Measurements from ENCODE around the gene KRTAP4-7.
"Not testable (repeated sequence)": the region's sequence is repeated elsewhere in the genome, so short reads cannot be mapped to it uniquely, and the experiment has no call there.

KRTAP4-7 gene

DNA sequence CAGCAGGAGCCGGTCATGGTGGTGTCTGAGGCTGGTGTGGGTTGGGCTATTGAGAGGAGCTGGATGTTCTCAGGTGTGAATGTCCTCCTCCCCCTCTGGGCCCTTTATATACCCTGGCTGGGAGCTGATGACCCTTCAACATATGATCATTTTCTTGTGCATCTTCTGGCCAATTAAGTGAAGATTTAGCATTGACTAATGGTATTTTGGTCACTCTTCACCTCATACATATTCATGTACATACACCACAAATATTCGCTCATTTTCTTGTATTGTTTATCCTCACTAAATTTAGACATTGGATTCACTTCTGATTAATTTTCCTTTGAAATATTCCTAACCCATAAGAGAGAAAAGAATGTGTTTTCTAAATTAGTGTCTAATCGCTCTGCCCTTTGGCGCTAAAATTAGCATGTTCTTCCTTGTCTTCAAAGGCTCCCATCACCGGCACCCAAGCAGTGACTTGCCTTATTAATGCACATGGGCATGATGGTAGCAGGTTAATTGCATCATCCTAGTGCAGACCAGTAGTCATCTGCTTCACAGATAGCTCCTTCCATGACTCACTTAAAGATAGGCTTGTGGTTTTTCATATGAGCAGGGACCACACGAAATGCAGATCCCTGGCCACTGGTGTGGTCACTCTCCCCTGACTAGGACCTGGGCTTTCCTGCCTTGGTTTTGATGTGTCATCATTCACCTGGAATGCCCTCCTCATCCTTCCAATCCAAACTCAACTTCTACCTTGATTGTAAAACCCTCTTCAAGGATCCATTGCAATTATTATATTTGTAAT is 17.9 kb upstream of the KRTAP4-7 start, which contains the start of gene KRTAP2-4:
Gene KRTAP2-4 (minus strand): TSS at position 51 of the 796 bp plus-strand sequence. CDS start 34 bp downstream, at position 17.
- no peak for DNase-seq

DNA sequence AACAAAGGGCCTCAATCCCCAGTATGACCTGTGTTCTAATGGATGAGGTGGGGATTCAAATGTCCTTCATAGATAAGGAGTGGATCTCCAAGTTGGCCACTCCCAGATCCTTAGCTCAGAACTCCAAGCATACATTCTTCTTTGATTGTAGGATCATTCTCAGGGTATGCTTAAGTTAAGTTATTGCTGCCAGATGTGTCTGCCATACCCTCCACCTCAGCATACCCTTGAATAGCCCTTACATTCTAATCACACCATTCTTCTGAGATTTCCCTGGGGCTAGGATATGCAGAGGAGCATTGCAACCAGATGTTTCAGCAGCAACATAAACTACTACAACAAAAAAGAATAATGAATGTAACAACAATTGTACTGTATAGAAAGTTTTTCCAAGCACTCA is 16.7 kb upstream of the KRTAP4-7 start:
- no peak for DNase-seq

DNA sequence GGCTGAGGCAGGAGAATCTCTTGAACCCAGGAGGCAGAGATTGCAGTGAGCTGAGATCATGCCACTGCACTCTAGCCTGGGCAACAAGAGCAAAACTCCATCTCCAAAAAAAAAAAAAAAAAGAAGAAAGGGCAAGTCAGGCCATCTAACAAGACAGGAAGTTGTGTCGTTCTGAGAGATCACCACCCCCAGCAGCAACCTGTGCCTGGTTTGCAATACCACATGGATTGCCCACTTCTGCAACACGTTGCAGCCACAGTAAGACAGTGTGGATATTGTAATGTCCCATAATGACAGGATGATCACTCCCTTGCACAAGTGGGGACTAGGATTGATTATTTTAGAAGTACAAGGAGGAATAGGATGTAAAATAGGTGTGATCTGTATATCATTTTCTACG is 14.9 kb upstream of the KRTAP4-7 start:
- no peak for DNase-seq

DNA sequence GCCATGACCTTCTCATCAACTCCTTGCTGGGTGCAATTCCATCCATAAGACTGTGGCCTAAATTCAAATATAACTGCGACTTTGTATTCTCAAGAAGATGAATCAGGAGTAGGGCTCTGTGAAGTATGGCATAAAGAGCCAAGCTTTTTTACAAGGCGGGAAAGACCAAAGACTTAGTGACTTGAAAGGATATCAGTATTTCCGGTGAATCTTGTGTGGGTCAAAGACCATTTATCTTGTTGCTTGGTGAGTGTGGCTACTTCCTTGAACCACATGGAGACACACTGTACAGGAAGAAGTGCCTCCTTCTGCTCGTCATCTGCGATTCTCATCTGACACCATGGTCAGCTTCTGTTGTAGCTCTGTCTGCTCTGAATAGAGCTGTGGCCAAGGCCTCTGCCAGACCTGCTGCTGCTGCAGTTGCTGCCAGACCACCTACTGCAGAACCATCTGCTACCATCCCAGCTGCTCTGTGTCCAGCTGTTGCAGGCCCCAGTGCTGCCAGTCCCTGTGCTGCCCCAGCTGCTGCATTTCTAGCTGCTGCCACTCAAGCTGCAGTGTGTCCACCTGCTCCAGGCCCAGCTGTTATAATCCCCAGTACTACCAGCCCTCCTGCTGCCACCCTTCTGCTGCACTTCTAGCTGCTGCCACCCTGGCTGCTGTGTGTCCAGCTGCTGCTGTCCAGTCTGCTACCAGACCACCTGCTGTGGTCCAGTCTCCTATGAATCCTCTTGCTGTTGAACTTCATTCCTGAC is 12.2 kb upstream of the KRTAP4-7 start:
- no peak for DNase-seq

DNA sequence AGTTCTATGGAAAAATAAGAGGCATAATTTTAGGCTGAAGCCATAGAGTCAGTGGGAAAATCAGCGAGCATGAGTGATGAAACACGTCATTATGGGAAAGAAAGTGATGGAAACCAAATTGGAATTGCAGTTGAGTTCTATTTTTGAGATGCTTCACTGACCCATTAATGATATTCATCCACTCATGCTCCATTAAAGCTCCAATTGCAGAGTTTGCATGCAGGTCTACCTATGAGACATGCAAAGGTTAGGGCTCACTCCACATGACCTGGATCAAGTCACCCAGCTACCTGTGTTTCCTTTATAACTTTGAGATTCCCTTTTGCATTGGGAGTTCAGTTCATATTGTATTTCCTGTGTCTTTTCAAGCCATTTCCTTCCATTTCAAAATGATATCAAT is 10.3 kb upstream of the KRTAP4-7 start:
- DNase-seq: no peak

DNA sequence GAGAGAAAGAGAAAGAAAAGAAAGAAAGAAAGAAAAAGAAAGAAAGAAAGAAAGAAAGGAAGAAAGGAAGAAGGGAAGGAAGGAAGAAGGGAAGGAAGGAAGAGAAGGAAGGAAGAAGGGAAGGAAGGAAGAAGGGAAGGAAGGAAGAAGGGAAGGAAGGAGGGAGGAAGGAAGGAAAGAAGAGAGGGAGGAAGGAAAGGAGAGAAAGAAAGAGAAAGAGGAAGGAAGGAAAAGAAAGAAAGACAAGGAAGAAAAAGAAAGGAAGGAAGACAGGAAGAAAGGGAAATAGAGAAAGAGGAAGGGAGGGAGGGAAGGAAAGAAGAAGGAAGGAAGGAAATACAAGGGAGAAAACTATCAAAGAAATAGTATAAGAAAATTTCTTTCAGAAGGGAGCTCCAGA is 7.2 kb upstream of the KRTAP4-7 start:
- DNase-seq: no peak

DNA sequence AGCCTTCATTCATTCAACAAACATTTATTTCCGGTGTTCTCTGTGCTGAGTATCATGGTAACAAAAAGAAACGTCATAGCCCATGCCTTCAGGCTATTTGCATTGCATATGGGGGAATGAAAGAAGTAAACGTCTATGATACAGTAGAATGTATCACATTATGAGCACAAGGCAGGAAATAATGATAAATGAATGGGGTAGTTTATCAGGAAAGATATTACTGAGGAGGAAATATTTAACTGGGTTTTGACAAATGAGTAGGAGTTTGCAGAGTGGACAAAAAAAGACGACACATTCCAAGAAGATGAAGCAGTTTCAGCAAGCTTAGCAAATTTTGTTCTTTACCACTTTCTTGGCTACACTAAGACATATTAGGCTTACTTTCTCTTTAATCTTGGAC is 1.3 kb upstream of the KRTAP4-7 start:
- DNase-seq: no peak

DNA sequence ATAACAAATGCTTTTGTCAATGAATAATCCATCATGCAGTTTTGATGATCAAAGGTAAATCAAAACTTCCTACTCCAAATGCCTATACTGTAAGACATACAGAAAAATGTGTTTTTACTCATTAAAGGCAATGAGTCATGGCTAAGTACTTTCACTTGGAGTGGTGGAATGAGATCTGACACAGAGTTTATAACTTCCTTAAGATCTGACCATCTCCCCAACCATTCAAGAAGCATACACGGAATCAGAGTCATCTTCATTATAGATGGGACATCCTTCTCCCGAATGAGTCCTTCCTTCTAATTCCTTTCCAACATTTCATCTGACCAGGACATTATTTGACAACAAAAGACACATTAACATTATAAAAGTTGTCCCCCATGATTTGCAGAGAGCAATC is 523 bp upstream of the KRTAP4-7 start:
- DNase-seq: not testable (repeated sequence)

DNA sequence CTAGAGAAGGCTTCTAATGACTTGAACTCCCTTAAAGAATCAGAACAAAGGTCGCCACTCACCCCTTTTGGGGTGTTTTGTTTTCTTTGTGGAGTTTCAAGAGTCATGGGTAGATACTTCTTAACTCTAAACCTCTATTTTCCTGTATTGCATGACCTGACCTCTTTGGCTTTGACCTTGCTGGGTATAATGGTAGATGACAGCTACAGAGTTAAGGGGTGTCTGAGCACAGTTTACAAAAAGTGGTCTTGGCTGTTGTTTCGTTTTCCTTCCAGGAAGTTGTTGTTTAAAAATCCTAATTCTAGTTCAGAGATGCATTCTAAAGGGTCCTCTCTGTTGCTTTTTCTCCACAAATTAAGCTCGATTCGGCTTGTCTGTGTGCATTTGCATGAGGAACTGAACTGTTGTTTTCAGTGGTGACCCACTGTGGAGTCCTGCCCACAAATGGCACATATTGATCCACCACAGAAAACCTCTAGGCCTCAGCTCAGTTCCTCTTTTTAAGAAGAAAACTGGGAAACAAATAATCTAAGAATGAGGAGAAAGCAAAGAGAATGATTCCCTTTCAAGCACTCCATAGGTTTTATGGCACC is 4.9 kb downstream of the KRTAP4-7 start:
- not testable (repeated sequence) for DNase-seq

DNA sequence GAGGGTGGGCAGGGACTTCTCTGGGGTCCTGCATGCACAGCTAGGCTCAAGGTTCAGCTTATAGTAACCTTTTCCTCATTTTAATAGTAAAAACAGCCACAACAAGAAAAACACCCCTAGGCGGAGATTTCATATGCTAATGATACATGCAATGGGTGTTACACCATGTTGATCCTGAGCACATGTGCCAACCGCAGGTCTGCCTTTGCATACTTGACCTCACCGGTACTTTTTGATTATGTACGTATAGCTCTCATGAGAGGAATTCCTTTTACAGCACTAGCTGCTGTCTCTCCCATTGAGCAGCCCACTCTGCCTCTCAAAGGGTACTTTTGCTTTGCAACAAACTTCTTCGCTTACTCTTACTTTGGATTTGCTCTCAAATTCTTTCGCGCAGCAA is 12.1 kb downstream of the KRTAP4-7 start:
- no peak for DNase-seq

DNA sequence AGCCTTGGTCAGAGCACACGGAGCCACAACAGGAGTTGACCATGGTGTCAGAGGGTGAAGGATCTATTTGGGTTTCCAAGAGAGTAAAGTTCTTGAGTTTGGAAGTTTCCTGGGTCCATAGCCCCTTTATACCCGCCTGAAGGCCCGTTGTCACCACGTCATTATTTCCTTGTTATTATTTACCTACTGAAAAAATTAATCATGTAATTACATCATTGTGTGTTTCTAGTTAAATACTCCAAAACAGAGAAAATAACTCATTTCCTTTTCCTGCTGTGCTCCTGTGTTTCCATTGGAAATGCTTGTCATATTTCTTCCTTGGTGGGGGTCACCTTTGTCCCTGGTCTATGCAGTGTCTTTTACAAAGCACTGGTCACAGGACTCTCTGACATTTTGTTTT is 14.1 kb downstream of the KRTAP4-7 start, which contains the start of gene KRTAP4-8:
Gene KRTAP4-8 (minus strand): TSS at position 101 of the 400 bp plus-strand sequence. CDS start 58 bp downstream, at position 43.
- no peak for DNase-seq

DNA sequence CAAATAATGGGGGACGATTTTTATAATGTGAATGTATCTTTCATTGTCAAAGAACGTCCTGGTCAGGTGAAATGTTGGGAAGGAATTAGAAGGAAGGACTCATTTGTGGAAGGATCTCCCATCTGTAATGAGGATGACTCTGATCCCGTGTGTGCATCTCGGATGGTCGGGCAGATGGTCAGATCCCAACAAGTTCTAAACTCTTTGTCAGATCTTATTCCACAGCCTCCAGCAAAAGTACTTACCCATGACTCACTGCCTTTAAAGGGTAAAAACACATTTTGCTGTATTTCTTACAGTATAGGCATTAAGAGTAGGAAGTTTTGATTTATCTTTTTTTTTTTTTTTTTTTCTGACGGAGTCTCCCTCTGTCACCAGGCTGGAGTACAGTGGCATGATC is 14.5 kb downstream of the KRTAP4-7 start:
- DNase-seq: no peak

DNA sequence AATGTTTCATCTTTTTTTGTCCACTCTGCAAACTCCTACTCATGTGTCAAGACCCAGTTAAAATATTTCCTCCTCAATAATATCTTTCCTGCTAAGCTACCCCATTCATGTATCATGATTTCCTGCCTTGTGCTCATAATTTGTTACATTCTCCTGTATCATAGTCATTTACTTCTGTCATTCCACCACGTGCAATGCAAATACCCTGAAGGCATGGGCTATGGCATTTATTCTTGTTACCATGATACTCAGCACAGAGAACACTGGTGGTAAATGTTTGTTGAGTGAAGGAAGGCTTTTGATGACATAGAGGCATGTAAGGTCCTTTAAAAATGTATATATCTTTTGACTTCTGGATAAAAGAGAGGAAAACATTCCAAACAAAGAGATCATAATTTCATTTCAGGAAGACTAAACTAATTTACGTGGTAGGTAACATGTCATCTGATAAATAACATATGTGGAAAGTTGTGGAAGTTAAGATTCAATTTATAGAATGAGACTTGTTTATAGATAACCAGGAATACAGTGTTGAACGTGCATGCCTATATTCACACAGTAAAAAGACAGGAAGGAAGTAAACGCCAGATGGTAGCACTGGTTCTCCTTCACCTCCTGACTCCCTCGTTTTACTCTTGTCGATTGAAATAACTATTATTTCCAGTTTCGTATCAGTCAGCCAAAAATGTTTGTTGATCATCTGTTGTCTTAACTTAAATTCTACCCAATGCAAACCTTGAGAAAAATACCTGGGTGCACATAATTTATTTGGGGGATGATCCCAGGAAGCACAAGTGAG is 15.9 kb downstream of the KRTAP4-7 start:
- DNase-seq: not testable (repeated sequence)

DNA sequence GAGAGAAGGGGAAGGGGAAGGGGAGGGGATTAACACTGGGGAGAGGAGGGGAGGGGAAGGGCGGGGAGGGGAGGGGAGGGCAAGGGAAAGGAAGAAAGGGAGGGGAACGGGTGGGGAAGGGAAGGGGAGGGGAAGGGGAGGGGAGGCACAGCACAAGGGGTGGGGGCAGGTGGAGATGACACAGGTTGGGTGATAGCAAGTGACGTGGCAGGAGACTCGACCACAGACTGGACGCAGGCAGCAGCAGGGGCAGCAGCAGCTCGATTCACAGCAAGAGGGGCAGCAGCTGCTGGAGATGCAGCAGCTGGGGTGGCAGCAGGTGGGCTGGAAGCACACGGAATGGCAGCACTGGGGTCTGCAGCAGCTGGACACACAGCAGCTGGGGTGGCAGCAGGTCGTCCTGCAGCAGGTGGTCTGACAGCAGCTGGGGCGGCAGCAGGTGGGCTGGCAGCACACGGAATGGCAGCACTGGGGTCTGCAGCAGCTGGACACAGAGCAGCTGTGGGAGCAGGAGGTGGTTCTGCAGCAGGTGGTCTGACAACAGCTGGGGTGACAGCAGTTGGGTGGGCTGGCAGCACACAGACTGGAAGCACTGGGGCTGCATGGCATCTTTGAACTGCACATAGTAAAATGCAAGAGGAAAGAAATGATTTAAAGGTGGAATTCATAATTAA is 17.8 kb downstream of the KRTAP4-7 start, which contains the start of gene KRTAP4-16:
Gene KRTAP4-16 (minus strand): TSS at position 624 of the 674 bp plus-strand sequence. CDS start 0 bp downstream, at position 624.
- no peak for DNase-seq

DNA sequence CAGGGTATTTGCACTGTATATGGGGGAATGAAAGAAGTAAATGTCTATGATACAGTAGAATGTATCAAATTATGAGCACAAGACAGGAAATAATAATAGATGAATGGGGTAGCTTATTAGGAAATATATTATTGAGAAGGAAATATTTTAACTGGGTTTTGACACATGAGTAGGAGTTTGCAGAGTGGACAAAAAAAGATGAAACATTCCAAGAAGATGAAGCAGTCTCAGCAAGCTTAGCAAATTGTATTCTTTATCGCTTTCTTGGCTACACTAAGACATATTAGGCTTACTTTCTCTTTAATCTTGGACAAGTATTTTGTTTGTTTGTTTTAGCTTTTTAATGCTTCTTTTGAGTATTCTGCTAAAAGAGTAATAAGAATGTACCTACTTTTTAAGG is 19.9 kb downstream of the KRTAP4-7 start:
- no peak for DNase-seq

DNA sequence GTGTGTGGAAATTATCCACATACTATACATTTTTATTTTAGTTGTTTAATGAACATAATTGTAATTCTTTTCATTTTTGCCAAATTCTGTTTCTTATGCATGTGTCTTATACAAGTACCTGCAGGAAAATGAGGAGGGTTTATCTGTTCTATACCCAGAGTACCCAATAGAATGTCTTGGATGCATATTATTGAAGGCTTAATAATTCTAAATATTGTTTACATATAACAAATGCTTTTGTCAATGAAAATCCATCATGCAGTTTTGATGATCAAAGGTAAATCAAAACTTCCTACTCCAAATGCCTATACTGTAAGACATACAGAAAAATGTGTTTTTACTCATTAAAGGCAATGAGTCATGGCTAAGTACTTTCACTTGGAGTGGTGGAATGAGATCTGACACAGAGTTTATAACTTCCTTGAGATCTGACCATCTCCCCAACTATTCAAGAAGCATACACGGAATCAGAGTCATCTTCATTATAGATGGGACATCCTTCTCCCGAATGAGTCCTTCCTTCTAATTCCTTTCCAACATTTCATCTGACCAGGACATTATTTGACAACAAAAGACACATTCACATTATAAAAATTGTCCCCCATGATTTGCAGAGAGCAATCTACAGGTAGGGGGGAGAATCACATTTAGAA is 20.6 kb downstream of the KRTAP4-7 start:
- not testable (repeated sequence) for DNase-seq

DNA sequence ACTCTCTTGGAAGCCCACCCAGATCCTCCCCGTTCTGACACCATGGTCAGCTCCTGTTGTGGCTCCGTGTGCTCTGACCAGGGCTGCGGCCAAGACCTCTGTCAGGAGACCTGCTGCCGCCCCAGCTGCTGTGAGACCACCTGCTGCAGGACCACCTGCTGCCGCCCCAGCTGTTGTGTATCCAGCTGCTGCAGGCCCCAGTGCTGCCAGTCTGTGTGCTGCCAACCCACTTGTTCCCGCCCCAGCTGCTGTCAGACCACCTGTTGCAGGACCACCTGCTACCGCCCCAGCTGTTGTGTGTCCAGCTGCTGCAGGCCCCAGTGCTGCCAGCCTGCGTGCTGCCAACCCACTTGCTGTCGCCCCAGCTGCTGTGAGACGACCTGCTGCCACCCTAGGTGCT is 21.4 kb downstream of the KRTAP4-7 start, which contains the start of gene KRTAP4-9:
Gene KRTAP4-9 (plus strand): TSS at position 43 of the 400 bp plus-strand sequence. CDS start 0 bp downstream, at position 43.
- DNase-seq: not testable (repeated sequence)

DNA sequence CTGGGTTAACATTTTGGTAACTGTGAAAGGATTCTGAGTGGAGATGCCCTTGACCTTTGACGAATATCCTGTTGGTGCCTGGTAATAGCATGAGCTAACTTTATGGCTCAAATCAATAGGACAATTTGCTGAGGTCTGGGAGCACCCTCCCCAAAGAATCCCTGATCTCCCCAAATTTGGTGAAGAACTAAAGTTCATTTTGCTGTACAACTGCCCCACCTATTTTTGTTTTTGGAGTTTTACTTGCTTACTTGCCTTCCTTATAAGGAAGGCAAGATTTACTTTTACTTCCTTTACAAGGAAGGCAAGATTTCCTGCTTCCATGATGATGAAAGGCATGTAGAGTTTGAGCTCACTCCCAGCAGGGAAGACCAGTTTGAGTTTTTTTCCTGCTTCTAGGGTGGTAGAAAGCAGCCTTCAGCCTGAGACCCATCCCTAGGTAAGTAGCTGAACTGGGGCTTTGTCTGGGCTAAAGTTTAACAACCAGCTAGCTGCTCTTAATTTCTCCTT is 24.0 kb downstream of the KRTAP4-7 start:
- DNase-seq: no peak

DNA sequence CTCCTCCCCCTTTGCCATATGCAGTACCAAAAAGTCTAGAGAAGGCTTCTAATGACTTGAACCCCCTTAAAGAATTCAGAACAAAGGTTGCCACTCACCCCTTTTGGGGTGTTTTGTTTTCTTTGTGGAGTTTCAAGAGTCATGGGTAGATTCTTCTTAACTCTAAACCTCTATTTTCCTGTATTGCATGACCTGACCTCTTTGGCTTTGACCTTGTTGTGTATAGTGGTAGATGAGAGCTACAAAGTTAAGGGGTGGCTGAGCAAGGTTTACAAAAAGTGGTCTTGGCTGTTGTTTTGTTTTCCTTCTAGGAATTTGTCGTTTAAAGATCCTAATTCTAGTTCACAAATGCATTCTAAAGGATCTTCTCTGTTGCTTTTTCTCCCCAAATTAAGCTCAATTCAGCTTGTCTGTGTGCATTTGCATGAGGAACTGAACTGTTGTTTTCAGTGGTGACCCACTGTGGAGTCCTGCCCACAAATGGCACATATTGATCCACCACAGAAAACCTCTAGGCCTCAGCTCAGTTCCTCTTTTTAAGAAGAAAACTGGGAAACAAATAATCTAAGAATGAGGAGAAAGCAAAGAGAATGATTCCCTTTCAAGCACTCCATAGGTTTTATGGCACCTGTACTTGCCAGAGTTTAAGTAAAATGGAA is 24.9 kb downstream of the KRTAP4-7 start:
- DNase-seq: not testable (repeated sequence)

DNA sequence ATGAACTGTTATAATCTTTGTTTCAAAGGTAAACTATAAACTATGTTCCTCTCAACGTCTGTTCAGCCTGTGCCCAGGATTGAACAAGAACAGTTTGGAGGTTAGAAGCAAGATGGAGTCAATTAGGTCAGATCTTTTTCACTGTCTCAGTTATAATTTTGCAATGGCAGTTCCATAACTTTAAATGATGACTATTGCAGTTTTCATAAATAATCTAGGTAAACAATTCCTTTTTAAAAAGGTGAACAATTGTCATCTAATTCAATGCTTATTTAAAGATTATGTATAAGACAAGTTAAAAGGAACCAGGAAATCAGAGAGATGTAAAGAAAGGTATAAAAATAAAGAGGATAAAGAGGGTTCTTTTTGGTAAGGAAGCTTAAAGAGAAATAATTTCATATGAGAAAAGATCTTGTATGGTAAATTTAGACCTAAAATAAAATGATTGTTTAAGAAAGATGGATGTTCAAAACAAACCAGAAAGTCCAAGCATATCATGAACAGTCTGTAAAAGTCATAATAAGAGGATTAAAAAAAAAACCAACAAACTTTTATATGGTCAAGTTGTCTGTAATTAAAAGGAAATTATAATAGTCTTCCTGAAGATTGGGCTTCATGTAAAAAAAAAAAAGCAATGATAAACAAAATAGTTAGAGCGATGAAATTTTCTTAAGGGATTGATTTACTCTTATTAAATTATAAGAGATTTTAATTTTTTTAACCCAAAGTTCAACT is 27.4 kb downstream of the KRTAP4-7 start:
- no peak for DNase-seq
